ENCODE measurements around the gene ANKRD37.

DNA sequence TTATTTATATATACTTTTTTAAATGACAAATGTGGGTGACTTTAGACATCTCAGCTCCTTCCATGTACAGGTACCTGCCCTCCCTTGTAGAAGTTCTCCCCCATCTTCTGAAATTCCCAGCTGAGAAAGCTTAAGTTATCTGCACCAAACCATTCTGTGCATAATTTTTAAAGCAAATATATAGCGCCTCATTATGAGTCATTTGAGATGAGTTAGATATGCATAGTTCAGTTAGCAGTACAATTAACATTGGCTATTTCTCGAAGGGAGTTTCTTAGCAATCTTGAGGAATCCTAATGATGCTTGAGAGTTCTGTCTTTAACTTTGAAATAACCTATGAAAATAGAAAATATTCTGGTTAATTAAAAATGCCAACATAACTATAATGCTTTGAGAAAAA is 48.6 kb downstream of the ANKRD37 start:
- TF ChIP-seq KDM1A (IDR thresholded peaks at IDR 0.05; ENCODE audit: borderline replicate concordance, low read length) (no peak), EZH2 (IDR thresholded peaks at IDR 0.05; ENCODE audit: low read depth, low read length, severe bottlenecking) (no peak), POLR2A (IDR thresholded peaks at IDR 0.05; ENCODE audit: control extremely low read depth in 1 of 2, low read depth in 2 of 2, low read length in 2 of 2) (no peak), GTF2F1 (IDR thresholded peaks at IDR 0.05; ENCODE audit: borderline replicate concordance, low read depth, low read length) (no peak)
- TF ChIP-seq, protein P1, sequence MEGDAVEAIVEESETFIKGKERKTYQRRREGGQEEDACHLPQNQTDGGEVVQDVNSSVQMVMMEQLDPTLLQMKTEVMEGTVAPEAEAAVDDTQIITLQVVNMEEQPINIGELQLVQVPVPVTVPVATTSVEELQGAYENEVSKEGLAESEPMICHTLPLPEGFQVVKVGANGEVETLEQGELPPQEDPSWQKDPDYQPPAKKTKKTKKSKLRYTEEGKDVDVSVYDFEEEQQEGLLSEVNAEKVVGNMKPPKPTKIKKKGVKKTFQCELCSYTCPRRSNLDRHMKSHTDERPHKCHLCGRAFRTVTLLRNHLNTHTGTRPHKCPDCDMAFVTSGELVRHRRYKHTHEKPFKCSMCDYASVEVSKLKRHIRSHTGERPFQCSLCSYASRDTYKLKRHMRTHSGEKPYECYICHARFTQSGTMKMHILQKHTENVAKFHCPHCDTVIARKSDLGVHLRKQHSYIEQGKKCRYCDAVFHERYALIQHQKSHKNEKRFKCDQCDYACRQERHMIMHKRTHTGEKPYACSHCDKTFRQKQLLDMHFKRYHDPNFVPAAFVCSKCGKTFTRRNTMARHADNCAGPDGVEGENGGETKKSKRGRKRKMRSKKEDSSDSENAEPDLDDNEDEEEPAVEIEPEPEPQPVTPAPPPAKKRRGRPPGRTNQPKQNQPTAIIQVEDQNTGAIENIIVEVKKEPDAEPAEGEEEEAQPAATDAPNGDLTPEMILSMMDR (IDR thresholded peaks at IDR 0.05; ENCODE audit: control extremely low read depth in 1 of 3, insufficient read depth in 1 of 3, low read depth in 1 of 3, low read length in 3 of 3): no peak

All from H1 (cell line).